HepG2 (cell line): ENCODE data around the gene CSNK1D. TPM values are rescaled to one million over a fixed set of nuclear protein-coding genes. Genes with fewer than 3 reads are reported as not detected.

ENCODE experiments used
- CHD4 ChIP-seq: fragments of 200-600 bp; sonication (generic); IDR thresholded peaks from 2 replicates; pipeline ENCODE4 v1.7.0; 2017; ENCODE audit warnings: mild to moderate bottlenecking, low read length, borderline replicate concordance
- CREM ChIP-seq, 2 experiments: sonication (generic) in 1 of 2; formaldehyde crosslinking in 1 of 2; IDR thresholded peaks; 2 replicates each; pipeline versions ENCODE4 v1.4.0 to v1.6.1; 2016 to 2020; ENCODE audit warnings: antibody characterized with exemption in 1 of 2, mild to moderate bottlenecking in 1 of 2, missing genetic modification reagents in 1 of 2
- ETV5 ChIP-seq: IDR thresholded peaks from 2 replicates; pipeline ENCODE4 v1.6.1; 2018; ENCODE audit warnings: missing biosample characterization, missing genetic modification reagents, inconsistent platforms, borderline replicate concordance
- KLF11 ChIP-seq: IDR thresholded peaks from 2 replicates; pipeline ENCODE4 v1.6.1; 2016; ENCODE audit warnings: missing compliant biosample characterization
- LRRFIP1 ChIP-seq: sonication (generic); formaldehyde crosslinking; conservative IDR thresholded peaks from 2 replicates; pipeline ENCODE4 v1.4.0; 2020; ENCODE audit warnings: missing genetic modification reagents
- NCOA5 ChIP-seq: sonication (generic); formaldehyde crosslinking; IDR thresholded peaks from 2 replicates; pipeline ENCODE4 v1.4.0; 2020; ENCODE audit warnings: missing genetic modification reagents
- NR0B2 ChIP-seq: sonication (generic); formaldehyde crosslinking; IDR thresholded peaks from 2 replicates; pipeline ENCODE4 v1.4.0; 2020; ENCODE audit warnings: mild to moderate bottlenecking, missing genetic modification reagents
- POLR2G ChIP-seq: fragments of 200-400 bp; formaldehyde crosslinking; IDR thresholded peaks from 2 replicates; pipeline ENCODE4 v1.6.1; 2018; ENCODE audit warnings: mild to moderate bottlenecking, low read depth, low read length, moderate library complexity
- SRF ChIP-seq: IDR thresholded peaks from 2 replicates; pipeline ENCODE4 v1.6.1; 2011; ENCODE audit warnings: mild to moderate bottlenecking, low read depth, low read length, moderate library complexity
- TAF15 ChIP-seq: fragments of 200-400 bp; formaldehyde crosslinking; IDR thresholded peaks from one replicate; pipeline ENCODE4 v1.6.1; 2018; ENCODE audit warnings: mild to moderate bottlenecking, low read depth, low read length; ENCODE audit not compliant: poor library complexity, severe bottlenecking
- TEAD3 ChIP-seq: optimal IDR thresholded peaks from 2 replicates; pipeline ENCODE3; 2016; ENCODE audit warnings: borderline replicate concordance
- TFDP1 ChIP-seq: IDR thresholded peaks from 2 replicates; pipeline ENCODE4 v1.6.1; 2016; ENCODE audit warnings: missing compliant biosample characterization, missing genetic modification reagents, borderline replicate concordance
- TRAFD1 ChIP-seq: sonication (generic); formaldehyde crosslinking; IDR thresholded peaks from 2 replicates; pipeline ENCODE4 v1.5.1; 2020; ENCODE audit warnings: missing genetic modification reagents, mild to moderate bottlenecking, borderline replicate concordance
- ZBTB1 ChIP-seq: sonication (generic); formaldehyde crosslinking; IDR thresholded peaks from 2 replicates; pipeline ENCODE4 v1.4.0; 2020; ENCODE audit warnings: missing genetic modification reagents, borderline replicate concordance
- ZFX ChIP-seq: sonication (generic); formaldehyde crosslinking; IDR thresholded peaks from 2 replicates; pipeline ENCODE4 v1.4.0; 2020; ENCODE audit warnings: mild to moderate bottlenecking, low read depth, missing genetic modification reagents, moderate library complexity
- ZMYM2 ChIP-seq: sonication (generic); formaldehyde crosslinking; IDR thresholded peaks from 2 replicates; pipeline ENCODE4 v1.8.0; 2022; ENCODE audit warnings: mild to moderate bottlenecking, missing genetic modification reagents
- ZNF354B ChIP-seq: sonication (generic); formaldehyde crosslinking; IDR thresholded peaks from 2 replicates; pipeline ENCODE4 v1.8.0; 2022; ENCODE audit warnings: mild to moderate bottlenecking, missing genetic modification reagents
- ZNF550 ChIP-seq: sonication (generic); formaldehyde crosslinking; IDR thresholded peaks from 2 replicates; pipeline ENCODE4 v1.4.0; 2020; ENCODE audit warnings: mild to moderate bottlenecking, missing genetic modification reagents, borderline replicate concordance
- ZNF615 ChIP-seq: sonication (generic); formaldehyde crosslinking; IDR thresholded peaks from 2 replicates; pipeline ENCODE4 v1.5.0; 2020; ENCODE audit warnings: mild to moderate bottlenecking, missing genetic modification reagents, borderline replicate concordance
- ZNF644 ChIP-seq: IDR thresholded peaks from 2 replicates; pipeline ENCODE4 v1.6.1; 2016; ENCODE audit warnings: low read depth
- ZSCAN29 ChIP-seq: sonication (generic); formaldehyde crosslinking; conservative IDR thresholded peaks from 2 replicates; pipeline ENCODE4 v1.4.0; 2020; ENCODE audit warnings: mild to moderate bottlenecking, missing genetic modification reagents
- polyA plus RNA-seq, 8 experiments: library from polyadenylated mRNA; depleted of rRNA in 3 of 8; stranded (reverse) in 7 of 8; unstranded in 1 of 8; fragments of >200 nt; fragmentation: Illumina TruSeq in 4 of 8; extraction: Trizol in 4 of 8; gene quantifications; 2 replicates each; pipeline versions ENCODE4 v1.2.1 to v1.2.3, GENCODE V29; 2011 to 2016; ENCODE audit warnings: low read depth in 4 of 8, missing spikeins in 1 of 8, mixed read lengths in 1 of 8; ENCODE audit not compliant: insufficient read depth in 1 of 8
- total RNA-seq, 5 experiments: library from RNA; depleted of rRNA; stranded (reverse); fragments of >200 nt; fragmentation: Illumina TruSeq; extraction: Trizol; gene quantifications; 2 replicates each; pipeline ENCODE4 v1.2.3, GENCODE V29; 2016; ENCODE audit warnings: low read depth in 1 of 5

CSNK1D gene
- total and polyA plus RNA-seq, 2 of the 13 experiments (the other 11 are each of a cell fraction or from before 2014, with no cell fraction given) = 31.5 to 128 TPM

GRCh38 chr17:82226809-82227628 is 46.5 kb downstream of the CSNK1D start (continued):
- TF ChIP-seq ZBTB1 (no peak), ZNF615 (CRISPR knock-in tag) (no peak), TRAFD1 (no peak), CREM (IDR thresholded peaks at IDR 0.05) (no peak), CREM (CRISPR knock-in tag; IDR thresholded peaks at IDR 0.05) (no peak), LRRFIP1 (no peak), ZNF644 (CRISPR knock-in tag) (no peak), NCOA5 (CRISPR knock-in tag) (no peak), TEAD3 (CRISPR knock-in tag) (no peak), ZFX (CRISPR knock-in tag) (no peak), SRF (no peak), TFDP1 (CRISPR knock-in tag) (no peak), KLF11 (CRISPR knock-in tag) (no peak), CHD4 (no peak), NR0B2 (CRISPR knock-in tag) (no peak), POLR2G (peak; percentile 56; the same call in 1 of the 2 replicates), TAF15 (peak; percentile 19), ETV5 (CRISPR knock-in tag) (0 out of 2 replicates have a peak, but pooled peaks have one; percentile 7), ZNF354B (CRISPR knock-in tag) (no peak), ZNF550 (no peak), ZMYM2 (CRISPR knock-in tag) (0 out of 2 replicates have a peak, but pooled peaks have one; percentile 62), ZSCAN29 (CRISPR knock-in tag) (no peak)
